HuH-7.5 (cell line): ENCODE data around the gene CENPP.

ENCODE experiments used
- DNase-seq: peaks from one replicate; pipeline ENCODE4 v3.0.0; 2011; ENCODE audit warnings: low spot score

Gene CENPP

DNA sequence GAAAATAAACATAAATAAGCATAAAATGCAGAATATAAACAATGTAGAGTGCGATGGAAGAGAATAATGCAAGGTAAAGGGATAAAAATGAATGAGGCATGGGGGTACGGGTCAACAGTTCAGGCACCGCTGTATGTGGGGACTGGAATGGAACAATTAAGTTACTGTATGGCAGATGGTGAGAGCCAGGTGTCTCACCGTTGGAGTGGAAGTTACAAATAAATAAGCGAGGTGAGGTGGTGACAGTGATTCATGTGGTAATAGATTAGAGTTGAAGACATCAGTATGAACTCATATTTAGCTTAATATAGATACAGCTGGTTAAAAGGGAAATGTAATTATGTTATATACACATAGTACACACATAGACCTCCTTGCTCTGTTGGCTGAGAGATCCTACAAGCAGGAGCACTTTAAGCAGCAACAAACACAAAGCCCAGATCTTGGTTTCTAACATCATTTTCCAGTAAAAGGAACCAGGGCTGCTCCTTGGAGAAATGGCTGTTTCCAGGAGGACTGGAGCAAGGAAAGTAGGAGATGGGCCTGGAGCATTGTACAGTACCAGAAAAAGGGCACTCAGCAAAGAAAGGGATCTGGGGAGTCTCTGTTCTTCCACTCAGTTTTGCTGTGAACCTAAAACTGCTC is 100.9 kb downstream of the CENPP start:
- DNase-seq = no peak

DNA sequence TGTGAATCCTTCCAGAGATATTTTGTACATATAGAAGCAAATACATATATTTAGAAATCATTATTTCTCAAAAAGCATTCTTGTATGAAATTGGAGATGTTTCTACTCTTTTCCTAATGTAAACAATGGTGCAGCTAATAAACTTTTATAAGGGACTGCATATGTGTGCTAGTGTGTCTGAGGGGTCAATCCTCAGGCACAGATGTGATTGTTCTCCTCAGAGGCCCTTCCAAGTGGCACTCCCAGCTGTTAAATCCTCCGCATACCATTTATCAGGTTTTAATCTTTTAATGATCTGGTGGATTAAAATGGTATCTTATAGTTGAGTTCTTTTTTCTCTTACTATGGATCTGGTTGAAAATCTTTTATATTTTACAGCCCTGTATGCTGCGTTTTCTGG is 104.1 kb downstream of the CENPP start:
- no peak for DNase-seq

DNA sequence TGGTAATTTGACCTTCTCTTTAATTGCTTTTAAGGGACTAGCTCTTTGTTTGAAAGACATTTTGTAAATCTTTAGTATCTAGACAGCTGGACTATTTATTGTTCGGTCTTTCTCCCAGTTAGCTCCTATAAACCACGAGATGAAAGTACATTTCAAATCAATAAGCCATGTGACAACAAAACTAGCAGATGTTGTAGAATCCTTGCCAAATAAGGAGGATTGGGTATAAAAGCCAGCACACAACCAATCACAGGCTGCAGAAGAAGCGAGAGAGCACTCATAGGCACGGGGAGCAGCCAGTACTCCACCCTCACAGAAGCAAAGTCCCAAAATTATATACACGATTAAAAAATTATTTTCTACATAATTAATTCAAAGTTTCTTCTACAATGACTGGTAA is 106.6 kb downstream of the CENPP start:
- DNase-seq = no peak

DNA sequence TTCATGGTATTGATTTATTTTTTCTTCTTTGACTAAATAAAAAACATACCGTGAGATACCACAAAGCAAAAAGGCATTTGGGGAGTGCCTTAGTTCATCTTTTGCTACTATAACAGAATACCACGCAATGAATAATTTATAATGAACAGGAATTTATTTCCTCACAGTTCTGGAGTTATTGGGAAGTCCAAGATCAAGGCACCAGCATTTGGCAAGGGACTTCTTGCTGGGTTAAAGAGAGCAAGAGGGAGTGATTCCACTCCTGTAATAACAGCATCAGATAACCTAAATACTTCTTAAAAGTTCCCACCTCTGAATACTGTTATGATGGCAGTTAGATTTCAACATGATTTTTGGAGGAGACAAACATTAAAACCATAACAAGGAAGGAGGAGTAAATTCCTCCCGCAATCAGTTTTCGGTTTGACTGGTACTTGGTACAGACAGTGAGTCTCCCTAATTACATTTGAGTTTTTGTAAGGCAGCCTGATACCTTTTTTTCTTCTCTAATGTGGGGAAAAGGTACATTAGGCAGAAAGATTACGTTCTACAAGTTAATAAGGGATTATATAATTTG is 107.3 kb downstream of the CENPP start:
- DNase-seq = no peak

DNA sequence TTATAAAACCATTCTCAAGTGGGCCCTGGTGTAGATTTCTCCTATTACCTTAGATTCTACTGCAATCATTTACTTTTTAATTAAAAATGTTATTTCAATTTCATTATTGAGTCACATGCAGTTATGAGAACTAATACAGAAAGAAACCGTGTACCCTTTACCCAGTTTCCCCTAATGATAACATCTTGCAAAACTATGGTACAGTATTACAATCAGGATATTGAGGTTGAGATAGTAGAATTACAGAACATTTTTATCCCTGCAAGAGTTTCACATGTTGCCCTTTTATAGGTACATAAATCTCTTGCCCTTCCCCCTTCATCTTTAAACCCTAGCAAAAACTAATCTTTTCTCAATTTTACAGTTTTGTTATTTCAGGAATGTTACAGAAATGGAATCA is 109.5 kb downstream of the CENPP start:
- no peak for DNase-seq

DNA sequence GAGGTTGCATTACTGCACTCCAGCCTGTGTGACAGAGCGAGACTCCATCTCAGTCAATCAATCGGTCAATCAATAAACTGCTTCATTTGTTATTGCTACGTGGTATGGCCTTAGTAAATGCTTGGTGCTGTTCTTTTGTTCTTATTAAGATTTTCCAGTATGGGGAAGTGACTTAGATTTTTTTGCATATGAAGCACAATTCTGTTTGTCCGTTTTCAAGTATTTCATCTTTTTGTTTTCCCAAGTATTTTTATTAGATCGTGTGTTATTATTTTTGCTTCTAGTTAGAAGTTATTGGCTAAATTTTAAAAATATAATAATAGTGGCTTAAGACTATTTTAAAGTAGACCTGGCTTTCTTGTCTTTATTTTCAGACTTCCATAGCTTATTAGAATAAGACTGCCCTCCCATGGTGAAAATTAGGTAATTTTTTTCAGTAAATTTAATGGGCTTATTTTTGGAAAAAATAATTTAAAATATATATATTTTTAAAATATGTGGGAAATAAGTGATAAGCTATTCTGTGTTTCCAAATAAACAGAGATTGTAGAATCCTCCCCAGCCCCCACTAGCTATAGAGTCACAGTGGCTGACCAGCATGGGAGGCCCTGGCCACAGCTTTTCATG is 113.3 kb downstream of the CENPP start:
- no peak for DNase-seq

DNA sequence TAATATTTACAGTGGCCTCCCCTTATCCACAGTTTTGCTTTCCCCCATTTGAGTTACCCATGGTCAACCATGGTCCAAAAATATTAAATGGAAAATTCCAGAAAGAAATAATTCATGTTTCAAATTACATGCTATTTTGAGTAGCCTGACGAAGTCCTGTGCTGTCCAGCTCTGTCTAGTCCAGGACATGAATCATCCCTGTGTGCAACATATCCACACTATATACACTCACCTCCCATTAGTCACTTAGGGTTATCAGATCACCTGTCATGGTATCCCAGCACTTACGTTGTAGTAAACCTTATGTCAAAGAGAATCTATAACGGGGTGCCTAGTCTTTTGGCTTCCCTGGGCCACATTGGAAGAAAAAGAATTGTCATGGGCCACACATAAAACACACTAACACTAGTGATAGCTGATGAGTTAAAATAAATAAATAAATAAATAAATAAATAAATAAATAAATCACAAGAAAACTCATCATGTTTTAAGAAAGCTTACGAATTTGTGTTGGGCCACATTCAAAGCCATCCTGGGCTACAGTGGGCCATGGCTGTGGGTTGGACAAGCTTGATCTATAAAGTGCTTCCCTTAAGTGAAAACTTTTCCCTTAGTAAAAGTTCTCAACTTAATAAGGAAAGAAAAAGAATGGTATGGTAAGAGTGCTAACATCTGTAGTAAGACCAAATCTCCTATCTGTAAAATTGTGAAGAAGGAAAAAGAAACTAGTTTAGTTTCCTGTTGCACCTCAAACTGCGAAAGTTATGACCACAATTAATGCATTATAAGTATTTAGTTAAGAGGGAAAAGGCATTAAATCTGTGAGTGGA is 114.4 kb downstream of the CENPP start:
- no peak for DNase-seq

DNA sequence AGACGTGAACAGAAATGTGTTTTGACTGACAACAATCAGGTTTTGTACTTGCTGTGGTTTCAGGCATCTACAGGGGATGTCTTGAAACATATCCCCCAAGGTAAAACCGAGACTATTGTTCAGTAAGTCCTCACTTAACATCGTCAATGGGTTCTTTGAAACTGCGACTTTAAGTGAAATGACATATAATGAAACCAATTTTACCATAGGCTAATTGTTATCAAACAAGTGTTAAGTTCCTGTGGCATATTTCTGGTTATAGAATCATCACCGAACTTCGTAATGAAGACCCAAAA is 114.9 kb downstream of the CENPP start:
- no peak for DNase-seq

DNA sequence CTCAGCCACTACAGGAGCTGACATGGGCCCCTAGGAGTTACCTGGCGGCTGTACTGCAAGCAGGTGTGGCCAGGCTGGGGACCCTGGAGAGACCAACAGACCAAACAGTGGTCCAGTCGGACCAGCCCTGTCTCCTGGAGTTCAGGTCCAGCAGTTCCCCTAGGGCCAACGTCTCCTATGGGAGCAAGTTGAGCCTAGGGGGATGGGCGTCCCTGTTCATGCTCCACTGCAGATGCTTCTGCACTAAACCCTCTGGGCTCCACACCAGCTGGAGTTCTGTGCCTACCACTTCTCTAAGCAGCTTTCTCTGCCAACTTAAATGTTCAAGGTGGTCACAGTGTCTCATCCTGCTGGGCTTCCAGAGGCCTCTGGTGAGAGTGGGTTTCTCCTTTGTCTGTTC is 119.1 kb downstream of the CENPP start:
- DNase-seq = no peak

DNA sequence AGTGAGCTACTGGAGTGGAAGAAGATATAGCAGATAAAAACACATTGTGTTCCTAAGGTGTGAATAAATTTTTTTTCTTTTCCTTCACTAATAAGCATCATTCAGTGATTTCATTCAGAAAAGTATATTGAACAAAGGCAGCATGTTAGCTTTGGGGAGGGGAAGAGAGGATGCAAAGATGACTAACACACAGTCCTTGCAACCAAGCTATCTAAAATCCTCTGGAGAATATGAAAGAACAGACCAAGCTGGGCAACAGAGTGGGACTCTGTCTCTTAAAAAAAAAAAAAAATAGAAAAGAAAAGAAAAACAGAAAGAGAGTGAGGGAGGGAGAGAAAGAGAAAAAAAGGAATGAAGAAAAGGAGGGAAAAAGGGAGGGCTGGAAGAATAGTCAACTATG is 120.8 kb downstream of the CENPP start:
- no peak for DNase-seq

DNA sequence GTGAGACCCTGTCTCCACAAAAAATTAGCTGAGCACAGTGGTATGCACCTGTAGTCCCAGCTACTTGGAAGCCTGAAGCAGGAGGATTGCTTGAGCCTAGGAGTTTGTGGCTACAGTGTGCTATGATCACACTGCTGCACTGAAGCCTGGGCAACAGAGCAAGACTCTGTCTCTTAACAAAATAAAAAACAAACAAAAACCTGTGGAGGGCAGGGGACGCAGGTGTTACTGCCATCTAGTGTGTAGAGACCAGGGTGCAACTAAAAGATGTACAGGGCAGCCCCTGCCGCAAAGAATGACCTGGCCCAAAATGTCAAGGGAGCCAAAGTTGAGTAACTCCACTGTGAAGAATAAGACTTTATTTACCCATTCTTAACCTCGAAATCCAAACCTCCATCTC is 129.5 kb downstream of the CENPP start:
- peak; percentile 20 for DNase-seq

DNA sequence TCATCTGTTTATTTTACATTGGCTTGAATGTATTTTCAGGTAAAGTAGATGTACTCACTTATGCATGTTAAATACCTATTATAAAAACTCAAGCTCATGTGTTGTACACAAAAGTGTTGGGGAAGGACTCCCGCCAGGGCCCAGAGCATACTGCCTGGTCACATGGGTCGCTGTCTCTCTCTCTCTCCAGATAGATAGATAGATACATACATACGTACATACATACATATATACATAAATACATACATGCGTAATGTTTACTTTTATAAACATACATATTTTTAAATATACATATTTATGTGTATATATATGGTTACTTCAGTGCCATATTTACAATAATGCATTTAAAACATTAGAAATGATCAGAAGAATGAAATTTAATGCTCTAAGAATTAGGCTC is 131.8 kb downstream of the CENPP start:
- DNase-seq = no peak

DNA sequence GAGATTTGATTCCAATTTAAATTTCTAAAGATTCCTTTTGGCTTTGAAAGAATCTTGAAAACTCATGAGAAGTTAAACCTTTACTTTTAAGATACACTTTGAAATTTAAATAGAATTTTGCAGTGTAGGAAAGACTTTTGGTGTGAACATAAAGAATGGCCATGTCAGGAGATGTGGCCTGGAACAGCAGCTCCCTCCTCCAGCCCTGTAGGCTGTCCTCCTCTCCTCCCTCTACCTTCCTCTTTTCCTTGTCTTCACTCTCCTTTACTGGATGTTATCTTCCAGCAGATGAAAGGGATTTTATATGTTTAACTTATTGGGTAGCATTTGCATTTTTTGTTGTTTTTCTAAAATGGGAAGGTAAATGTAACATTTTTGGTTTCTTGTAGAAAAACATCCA is 137.6 kb downstream of the CENPP start:
- no peak for DNase-seq

DNA sequence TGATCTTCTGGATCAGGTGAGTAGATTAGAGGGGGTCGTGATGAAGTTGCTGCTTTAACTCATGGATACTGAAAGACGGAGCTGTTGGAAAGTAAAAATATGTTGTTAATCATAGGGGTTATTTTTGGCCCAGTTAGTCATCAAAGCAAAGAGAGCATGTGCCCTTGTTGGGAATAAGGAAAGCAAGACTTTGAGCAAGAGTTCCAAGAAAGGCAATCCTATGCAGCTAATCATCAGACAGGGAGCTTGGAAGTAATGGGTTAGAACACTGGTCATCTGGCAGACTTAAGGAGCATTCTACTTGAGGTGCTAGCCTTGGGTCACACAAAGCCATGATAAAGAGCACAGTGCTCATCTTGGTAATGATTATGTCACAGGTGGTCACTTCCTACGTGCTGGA is 138.2 kb downstream of the CENPP start:
- DNase-seq = no peak

DNA sequence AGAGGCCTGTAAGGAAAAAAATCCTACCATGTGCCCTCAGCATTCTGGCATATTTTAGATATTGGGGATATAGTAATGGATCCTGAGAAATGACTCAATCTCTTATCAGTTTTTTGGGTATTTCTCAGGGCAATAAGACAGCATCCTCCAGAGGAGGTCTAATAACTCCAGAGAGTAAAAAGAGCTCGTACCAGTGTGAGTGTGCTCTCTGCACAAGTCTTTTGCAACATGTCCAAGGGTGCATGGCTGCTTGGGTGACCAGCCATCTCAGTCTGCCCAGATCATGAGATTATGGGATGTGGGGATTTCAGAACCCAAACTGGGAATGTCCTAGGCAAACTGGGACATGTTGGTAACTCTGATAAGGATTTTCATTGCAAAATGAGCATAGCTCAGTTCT is 141.3 kb downstream of the CENPP start:
- no peak for DNase-seq

DNA sequence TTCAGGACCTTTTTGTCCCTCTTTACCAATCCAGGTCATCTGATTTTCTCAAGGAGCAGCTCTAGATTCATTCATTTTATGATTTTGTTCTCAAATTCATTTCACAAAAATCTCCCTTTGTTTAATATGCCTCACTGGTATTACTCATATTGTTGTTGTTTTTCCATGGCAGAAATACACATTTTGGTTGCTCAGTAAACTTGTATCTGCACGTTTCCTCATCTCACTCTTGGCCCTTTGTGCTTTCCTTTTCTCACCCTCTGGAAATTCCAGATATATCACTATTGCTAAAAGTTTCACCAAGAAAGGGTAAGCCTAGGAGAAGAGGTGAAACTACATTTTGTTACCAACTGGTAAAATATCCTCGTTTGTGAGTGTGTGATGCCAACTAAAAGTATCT is 141.8 kb downstream of the CENPP start:
- DNase-seq = no peak

DNA sequence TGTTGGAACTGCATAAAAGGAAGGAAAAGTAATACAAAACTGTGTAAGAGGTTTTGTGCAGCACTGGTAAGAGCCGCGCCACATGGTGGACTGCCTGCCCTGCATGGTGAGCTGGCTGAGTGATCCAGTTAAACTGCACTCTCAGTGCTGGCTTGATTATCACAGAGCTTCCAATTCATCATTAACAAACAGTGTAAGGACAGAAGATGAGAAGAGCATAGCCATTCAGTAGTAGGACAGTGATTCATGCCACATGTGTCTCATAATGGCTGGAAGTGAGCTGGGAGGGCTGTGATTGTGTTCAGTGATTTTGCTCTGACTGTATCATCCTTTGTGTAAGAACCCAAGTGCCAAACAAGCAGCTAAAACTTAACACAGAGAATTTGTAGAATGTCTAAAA is 142.5 kb downstream of the CENPP start:
- DNase-seq = no peak

DNA sequence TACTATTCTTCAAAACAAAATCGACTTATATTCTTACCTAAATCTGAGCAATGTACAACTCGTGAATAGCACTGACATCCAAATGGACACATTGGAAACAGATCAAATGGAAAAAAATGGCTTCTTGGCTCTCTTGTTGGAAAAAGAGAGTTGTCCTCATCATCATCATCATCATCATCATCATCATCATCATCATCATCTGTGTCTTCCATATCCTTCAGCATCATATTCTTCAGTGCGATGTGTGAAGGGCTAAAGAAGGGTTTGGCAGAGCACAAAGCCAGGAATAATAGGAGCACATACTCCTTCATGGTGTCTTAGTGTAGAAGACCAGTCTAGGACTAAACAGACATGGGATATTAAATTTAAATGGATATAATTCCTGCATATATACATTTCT is 148.8 kb downstream of the CENPP start:
- no peak for DNase-seq

DNA sequence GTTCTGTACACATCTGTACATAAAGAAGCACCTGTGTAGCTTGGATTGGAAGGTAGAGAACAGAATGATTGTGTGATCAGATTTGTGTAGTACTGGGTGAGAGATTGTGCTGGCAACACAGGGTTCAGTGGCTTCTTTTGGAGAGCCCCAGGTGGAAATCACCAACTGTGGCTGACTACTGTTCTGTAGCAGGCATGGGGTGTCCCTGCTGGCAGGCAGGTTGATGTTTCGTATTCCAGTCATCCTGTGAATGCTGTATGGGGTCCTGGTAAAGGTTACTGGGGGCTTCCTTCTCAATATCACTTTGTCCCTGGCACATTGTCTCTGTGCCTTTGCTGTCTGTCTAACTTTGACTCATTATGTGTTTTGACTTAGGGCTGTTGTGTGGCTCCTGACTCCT is 151.2 kb downstream of the CENPP start:
- no peak for DNase-seq

DNA sequence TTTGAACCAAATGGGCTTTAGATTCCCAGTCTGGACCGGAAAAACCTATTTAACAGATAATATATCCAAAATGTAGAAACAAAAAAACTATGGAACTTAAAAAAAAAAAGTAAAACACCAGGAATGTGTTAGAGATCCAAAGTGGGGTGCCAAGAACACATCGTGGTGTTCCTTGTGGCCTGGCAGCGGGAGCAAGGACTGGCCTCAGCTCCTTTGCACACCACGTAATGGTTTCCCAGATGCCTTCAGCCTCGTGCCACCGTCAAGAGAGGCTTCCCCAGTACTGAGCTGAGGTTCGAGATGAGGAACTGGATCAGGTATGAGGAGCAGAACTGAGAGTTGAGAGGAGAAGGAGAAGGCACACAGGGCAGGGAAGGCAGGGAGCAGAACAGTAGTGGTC is 153.0 kb downstream of the CENPP start:
- DNase-seq = no peak

DNA sequence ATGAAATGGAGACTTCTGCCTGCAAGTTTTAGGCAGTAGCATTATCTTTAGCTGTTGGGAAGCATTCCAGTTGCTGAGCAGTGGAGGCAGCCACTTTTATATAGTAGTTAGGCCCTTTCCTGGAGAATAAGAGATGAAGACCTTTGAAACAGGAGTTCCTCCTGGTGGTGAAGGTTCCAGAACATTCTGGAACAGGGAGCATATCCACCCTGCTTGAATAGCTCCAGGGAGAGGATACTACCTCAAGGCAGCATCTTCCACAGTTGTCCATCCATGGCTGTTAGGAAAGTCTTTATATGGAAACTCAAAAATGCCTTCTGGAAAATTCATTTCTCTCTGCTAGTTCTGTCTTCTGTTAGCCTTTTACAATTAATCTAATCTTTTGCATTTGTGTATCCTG is 153.6 kb downstream of the CENPP start:
- no peak for DNase-seq

DNA sequence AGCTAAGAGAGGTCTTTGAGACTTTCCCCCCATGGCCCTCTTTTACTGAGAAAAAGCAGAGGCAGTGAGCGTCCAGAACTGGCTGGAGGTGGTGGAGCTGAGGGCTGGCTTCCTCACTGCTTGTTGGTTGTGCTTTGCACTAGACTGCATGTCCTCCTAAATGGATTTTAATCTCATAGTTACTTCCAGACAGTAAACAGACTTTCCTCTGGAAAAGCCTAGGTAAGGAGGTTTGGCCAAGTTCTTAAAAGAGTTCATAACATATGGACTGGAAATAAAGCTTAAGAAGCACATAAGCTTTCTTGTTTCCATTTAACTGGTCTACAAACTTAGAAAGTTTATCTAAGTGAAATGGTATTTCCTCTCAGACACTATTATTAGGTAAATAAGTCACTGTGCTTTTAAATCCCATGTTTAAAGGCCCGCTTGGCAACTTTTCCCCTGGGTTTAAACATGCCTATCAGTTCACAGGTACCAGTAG is 154.6 kb downstream of the CENPP start:
- no peak for DNase-seq

DNA sequence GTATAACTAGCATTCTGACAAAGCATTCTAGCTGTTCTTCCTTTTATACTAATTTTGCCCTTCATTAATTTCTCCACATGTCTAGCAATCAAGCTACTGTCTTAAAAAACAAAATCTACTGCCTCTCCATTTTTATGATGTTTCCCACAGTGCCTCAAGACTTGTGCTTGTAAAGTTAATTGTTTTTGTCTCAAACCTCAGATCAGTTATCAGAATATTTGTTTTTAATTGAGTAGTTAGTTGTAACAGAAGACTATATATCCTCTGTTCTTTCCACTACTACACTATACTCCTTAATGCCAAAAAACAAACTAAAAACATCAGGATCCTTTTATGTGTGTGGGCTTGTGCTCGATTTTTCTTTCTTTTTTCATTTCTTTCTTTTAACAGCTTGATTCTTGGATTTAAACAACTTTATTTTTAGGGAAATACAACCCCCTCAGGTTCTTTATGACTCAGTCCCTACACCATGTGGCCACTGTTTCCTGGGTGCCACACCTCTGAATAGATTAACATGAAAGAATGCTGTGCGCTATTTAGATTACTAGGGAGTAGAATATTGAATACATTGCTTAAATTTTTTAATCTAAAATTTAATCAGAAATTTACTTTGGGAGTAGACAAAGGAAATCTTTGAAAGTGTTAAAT is 155.4 kb downstream of the CENPP start:
- no peak for DNase-seq
